ENCODE measurements around the gene RAB28.

DNA sequence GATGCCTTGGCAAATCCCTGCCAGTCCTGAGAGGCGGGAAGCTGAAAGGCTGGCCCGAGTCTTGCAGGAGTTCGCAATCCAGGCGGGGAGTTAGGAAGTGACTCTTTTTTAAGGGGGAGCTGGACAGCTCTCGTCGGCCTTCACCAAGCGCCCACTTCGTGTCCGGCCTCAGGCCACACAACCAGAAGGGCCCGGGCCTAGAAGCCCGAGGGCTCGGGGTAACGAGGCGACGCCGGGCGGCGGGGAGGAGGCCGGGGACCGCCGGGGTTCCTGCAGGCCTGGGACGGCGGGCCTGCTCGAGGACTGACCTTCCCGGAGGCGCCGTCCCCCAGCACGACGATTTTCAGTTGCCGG, 395 bp downstream of the RAB28 start:
- TF ChIP-seq SNAI2 (CRISPR knock-in tag; IDR thresholded peaks at IDR 0.05) (no peak), RARB (CRISPR knock-in tag; IDR thresholded peaks at IDR 0.05) (no peak), TCF4 (CRISPR knock-in tag; IDR thresholded peaks at IDR 0.05; ENCODE audit: borderline replicate concordance) (no peak)
